Neural cell (in vitro differentiated cells): ENCODE results near the gene C4BPA. TPM values are rescaled to one million over a fixed set of nuclear protein-coding genes. Genes with fewer than 3 reads are reported as not detected.

Experiments used
- H2AFZ ChIP-seq: fragments of 200-600, 300-800 bp; sonication (generic), shearing (Covaris generic); 2 replicates; pipeline ENCODE4 v1.6.0; 2014; ENCODE audit warnings: low read depth, mild to moderate bottlenecking, antibody characterized with exemption, low read length, moderate library complexity
- H3F3A ChIP-seq: fragments of 200-600 bp; shearing (Covaris generic); 2 replicates; pipeline ENCODE4 v1.6.1; 2016; ENCODE audit warnings: mild to moderate bottlenecking, moderate library complexity, mixed read lengths, antibody characterized with exemption, low read length; ENCODE audit not compliant: insufficient read depth, poor library complexity, severe bottlenecking
- H3K27ac ChIP-seq: fragments of 200-600, 300-800 bp; sonication (generic), shearing (Covaris generic); 2 replicates; pipeline ENCODE4 v1.5.1; 2014; ENCODE audit warnings: mild to moderate bottlenecking, low read length, moderate library complexity
- H3K27me3 ChIP-seq: fragments of 300-800, 200-600 bp; sonication (generic), shearing (Covaris generic); 2 replicates; pipeline ENCODE4 v1.6.0; 2014; ENCODE audit warnings: mild to moderate bottlenecking, low read depth, low read length, moderate library complexity; ENCODE audit not compliant: insufficient read depth
- H3K36me3 ChIP-seq: fragments of 300-800, 200-600 bp; sonication (generic), shearing (Covaris generic); 2 replicates; pipeline ENCODE4 v1.5.1; 2014; ENCODE audit warnings: mild to moderate bottlenecking, antibody characterized with exemption, low read length, moderate library complexity; ENCODE audit not compliant: insufficient read depth
- H3K4me2 ChIP-seq: fragments of 300-800, 200-600 bp; sonication (generic), shearing (Covaris generic); 2 replicates; pipeline ENCODE4 v1.6.0; 2014; ENCODE audit warnings: mild to moderate bottlenecking, low read length
- H3K4me3 ChIP-seq: fragments of 300-800, 200-600 bp; sonication (generic), shearing (Covaris generic); 2 replicates; pipeline ENCODE4 v1.5.1; 2014; ENCODE audit warnings: mild to moderate bottlenecking, low read length, moderate library complexity
- H3K79me2 ChIP-seq: fragments of 200-600 bp; shearing (Covaris generic); replicated peaks from 2 replicates; pipeline ENCODE4 v1.6.0; 2014; ENCODE audit warnings: mild to moderate bottlenecking, low read length, moderate library complexity; ENCODE audit not compliant: insufficient read depth
- H3K9ac ChIP-seq: fragments of 300-800, 200-600 bp; sonication (generic), shearing (Covaris generic); 2 replicates; pipeline ENCODE4 v1.6.1; 2016; ENCODE audit warnings: mild to moderate bottlenecking, low read length, mixed read lengths
- H3K9me2 ChIP-seq: fragments of 200-600 bp; shearing (Covaris generic); 2 replicates; pipeline ENCODE4 v1.6.1; 2016; ENCODE audit warnings: mild to moderate bottlenecking, low read length, mixed read lengths; ENCODE audit not compliant: insufficient read depth
- H3K9me3 ChIP-seq: fragments of 200-600, 300-800 bp; sonication (generic), shearing (Covaris generic); 2 replicates; pipeline ENCODE4 v1.6.1; 2016; ENCODE audit warnings: mild to moderate bottlenecking, mixed run types, low read length, moderate library complexity, mixed read lengths
- H4K20me1 ChIP-seq: fragments of 200-600 bp; shearing (Covaris generic); 2 replicates; pipeline ENCODE4 v1.6.1; 2016; ENCODE audit warnings: mild to moderate bottlenecking, mixed run types; ENCODE audit not compliant: insufficient read depth
- CTCF ChIP-seq: fragments of 450-650 bp; IDR thresholded peaks from 2 replicates; pipeline ENCODE4 v1.5.1; 2014; ENCODE audit warnings: antibody characterized with exemption, mild to moderate bottlenecking, moderate library complexity; ENCODE audit not compliant: poor library complexity, severe bottlenecking
- EP300 ChIP-seq: fragments of 450-650 bp; conservative IDR thresholded peaks from 2 replicates; pipeline ENCODE4 v1.6.1; 2014; ENCODE audit warnings: antibody characterized with exemption, mild to moderate bottlenecking, moderate library complexity; ENCODE audit not compliant: poor library complexity, severe bottlenecking
- EZH2 ChIP-seq: fragments of 200-600, 300-800 bp; shearing (Covaris generic), sonication (generic); IDR thresholded peaks from 2 replicates; pipeline ENCODE4 v1.6.1; 2014; ENCODE audit warnings: antibody characterized with exemption, low read length, borderline replicate concordance, mild to moderate bottlenecking; ENCODE audit not compliant: insufficient read depth, poor library complexity, severe bottlenecking
- MXI1 ChIP-seq: fragments of 450-650 bp; conservative IDR thresholded peaks from 2 replicates; pipeline ENCODE4 v1.6.1; 2014; ENCODE audit warnings: antibody characterized with exemption, mild to moderate bottlenecking; ENCODE audit not compliant: poor library complexity, severe bottlenecking
- POLR2AphosphoS5 ChIP-seq: IDR thresholded peaks from 2 replicates; pipeline ENCODE4 v1.6.1; 2012
- RAD21 ChIP-seq: fragments of 450-650 bp; conservative IDR thresholded peaks from 2 replicates; pipeline ENCODE4 v1.6.1; 2014; ENCODE audit warnings: antibody characterized with exemption, mild to moderate bottlenecking, moderate library complexity
- SMC3 ChIP-seq: fragments of 450-650 bp; conservative IDR thresholded peaks from 2 replicates; pipeline ENCODE4 v1.6.1; 2014; ENCODE audit warnings: antibody characterized with exemption, mild to moderate bottlenecking, moderate library complexity; ENCODE audit not compliant: poor library complexity
- TAF1 ChIP-seq: IDR thresholded peaks from 2 replicates; pipeline ENCODE4 v1.6.1; 2012; ENCODE audit warnings: low read depth
- polyA minus RNA-seq: library from RNA; depleted of rRNA, polyadenylated mRNA; stranded (reverse); fragments of >200 nt; gene quantifications from 2 replicates; pipeline ENCODE4 v1.2.3, GENCODE V29; 2014
- polyA plus RNA-seq: library from polyadenylated mRNA; depleted of rRNA; stranded (reverse); fragments of >200 nt; gene quantifications from 2 replicates; pipeline ENCODE4 v1.2.3, GENCODE V29; 2014
- TF ChIP-seq, protein P1 (sequence below): IDR thresholded peaks from 2 replicates; pipeline ENCODE4 v1.6.1; 2012; ENCODE audit warnings: borderline replicate concordance

Gene C4BPA
- not detected in 2 replicates for polyA plus RNA-seq
- polyA minus RNA-seq, result not detected in 2 replicates

- no peaks in the 10 kb centered on the region for H3K36me3 ChIP-seq
- no peaks in the 10 kb centered on the region for H3K79me2 ChIP-seq
- H2AFZ ChIP-seq, result no peak within 1 kb of the TSS
- H3K4me3 ChIP-seq, result no peak within 1 kb of the TSS
- H4K20me1 ChIP-seq, result no peaks in the 10 kb centered on the region
- no peak within 1 kb of the TSS for H3K9ac ChIP-seq
- H3K4me2 ChIP-seq, result no peak within 1 kb of the TSS
- TF ChIP-seq EP300 (no peak), SMC3 (no peak), EZH2 (no peak), MXI1 (no peak), TAF1 (no peak)
- no peaks in the 10 kb centered on the region for H3K27me3 ChIP-seq
- no peaks in the 10 kb centered on the region for H3K9me2 ChIP-seq
- no peaks in the 10 kb centered on the region for H3K9me3 ChIP-seq
- no peak within 1 kb of the TSS for H3K27ac ChIP-seq
- H3F3A ChIP-seq, result no peaks in the 10 kb centered on the region
Measured at GRCh38 chr1:207103892-207104373, at the start of gene C4BPA. TSS of gene C4BPA (plus strand) at chr1:207104233. CDS start at chr1:207113026, 8,793 bp downstream.

GRCh38 chr1:207054491-207054890, 49.5 kb upstream of the C4BPA start:
- H3K27ac ChIP-seq, result no peak overlapping the region
- peaks cover 8% of the 10 kb centered on the region for H3K79me2 ChIP-seq
- H3K4me3 ChIP-seq, result no peak overlapping the region
- H3K4me2 ChIP-seq, result no peak overlapping the region
- H4K20me1 ChIP-seq, result no peaks in the 10 kb centered on the region
- H3K9me2 ChIP-seq, result no peaks in the 10 kb centered on the region
- no peak overlapping the region for H2AFZ ChIP-seq
- peaks cover 3% of the 10 kb centered on the region for H3F3A ChIP-seq
- no peak overlapping the region for H3K9ac ChIP-seq
- no peak for TF ChIP-seq POLR2AphosphoS5
- TF ChIP-seq, protein P1, sequence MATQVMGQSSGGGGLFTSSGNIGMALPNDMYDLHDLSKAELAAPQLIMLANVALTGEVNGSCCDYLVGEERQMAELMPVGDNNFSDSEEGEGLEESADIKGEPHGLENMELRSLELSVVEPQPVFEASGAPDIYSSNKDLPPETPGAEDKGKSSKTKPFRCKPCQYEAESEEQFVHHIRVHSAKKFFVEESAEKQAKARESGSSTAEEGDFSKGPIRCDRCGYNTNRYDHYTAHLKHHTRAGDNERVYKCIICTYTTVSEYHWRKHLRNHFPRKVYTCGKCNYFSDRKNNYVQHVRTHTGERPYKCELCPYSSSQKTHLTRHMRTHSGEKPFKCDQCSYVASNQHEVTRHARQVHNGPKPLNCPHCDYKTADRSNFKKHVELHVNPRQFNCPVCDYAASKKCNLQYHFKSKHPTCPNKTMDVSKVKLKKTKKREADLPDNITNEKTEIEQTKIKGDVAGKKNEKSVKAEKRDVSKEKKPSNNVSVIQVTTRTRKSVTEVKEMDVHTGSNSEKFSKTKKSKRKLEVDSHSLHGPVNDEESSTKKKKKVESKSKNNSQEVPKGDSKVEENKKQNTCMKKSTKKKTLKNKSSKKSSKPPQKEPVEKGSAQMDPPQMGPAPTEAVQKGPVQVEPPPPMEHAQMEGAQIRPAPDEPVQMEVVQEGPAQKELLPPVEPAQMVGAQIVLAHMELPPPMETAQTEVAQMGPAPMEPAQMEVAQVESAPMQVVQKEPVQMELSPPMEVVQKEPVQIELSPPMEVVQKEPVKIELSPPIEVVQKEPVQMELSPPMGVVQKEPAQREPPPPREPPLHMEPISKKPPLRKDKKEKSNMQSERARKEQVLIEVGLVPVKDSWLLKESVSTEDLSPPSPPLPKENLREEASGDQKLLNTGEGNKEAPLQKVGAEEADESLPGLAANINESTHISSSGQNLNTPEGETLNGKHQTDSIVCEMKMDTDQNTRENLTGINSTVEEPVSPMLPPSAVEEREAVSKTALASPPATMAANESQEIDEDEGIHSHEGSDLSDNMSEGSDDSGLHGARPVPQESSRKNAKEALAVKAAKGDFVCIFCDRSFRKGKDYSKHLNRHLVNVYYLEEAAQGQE, result no peak
- TF ChIP-seq MXI1, result no peak
- TF ChIP-seq EP300, result no peak
- no peak for TF ChIP-seq RAD21
- TF ChIP-seq CTCF, result no peak
- no peak for TF ChIP-seq EZH2
- TF ChIP-seq TAF1, result no peak
- no peak for TF ChIP-seq SMC3
- H3K36me3 ChIP-seq, result no peaks in the 10 kb centered on the region
- H3K9me3 ChIP-seq, result no peaks in the 10 kb centered on the region
- no peaks in the 10 kb centered on the region for H3K27me3 ChIP-seq
